ENCODE data around the gene HMGCS1.
A peak's percentile ranks its signal among the peaks of the same experiment; 100 is the strongest.

DNA sequence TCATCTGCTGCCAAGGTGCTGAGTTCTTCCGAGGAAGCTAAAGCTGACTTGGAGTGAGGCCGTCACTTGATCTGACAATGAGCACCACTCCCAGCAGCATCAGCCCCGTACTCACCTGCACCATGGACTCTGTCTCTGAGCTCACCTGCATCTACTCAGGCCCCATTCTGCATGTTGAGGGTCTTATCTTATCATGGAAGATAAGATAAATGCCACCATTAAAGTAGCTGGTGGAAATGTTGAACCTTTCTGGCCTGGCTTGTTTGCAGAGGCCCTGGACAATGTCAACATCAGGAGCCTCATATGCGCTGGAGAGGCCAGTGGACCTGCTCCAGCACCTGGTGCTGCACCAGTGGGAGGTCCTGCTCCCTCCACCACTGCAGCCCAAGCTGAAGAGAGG, 35.0 kb upstream of the HMGCS1 start:
- TF ChIP-seq, protein P1, sequence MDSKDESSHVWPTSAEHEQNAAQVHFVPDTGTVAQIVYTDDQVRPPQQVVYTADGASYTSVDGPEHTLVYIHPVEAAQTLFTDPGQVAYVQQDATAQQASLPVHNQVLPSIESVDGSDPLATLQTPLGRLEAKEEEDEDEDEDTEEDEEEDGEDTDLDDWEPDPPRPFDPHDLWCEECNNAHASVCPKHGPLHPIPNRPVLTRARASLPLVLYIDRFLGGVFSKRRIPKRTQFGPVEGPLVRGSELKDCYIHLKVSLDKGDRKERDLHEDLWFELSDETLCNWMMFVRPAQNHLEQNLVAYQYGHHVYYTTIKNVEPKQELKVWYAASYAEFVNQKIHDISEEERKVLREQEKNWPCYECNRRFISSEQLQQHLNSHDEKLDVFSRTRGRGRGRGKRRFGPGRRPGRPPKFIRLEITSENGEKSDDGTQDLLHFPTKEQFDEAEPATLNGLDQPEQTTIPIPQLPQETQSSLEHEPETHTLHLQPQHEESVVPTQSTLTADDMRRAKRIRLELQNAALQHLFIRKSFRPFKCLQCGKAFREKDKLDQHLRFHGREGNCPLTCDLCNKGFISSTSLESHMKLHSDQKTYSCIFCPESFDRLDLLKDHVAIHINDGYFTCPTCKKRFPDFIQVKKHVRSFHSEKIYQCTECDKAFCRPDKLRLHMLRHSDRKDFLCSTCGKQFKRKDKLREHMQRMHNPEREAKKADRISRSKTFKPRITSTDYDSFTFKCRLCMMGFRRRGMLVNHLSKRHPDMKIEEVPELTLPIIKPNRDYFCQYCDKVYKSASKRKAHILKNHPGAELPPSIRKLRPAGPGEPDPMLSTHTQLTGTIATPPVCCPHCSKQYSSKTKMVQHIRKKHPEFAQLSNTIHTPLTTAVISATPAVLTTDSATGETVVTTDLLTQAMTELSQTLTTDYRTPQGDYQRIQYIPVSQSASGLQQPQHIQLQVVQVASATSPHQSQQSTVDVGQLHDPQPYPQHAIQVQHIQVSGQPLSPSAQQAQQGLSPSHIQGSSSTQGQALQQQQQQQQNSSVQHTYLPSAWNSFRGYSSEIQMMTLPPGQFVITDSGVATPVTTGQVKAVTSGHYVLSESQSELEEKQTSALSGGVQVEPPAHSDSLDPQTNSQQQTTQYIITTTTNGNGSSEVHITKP (CRISPR knock-in tag; IDR thresholded peaks at IDR 0.05; ENCODE audit: low read depth), result no peak
- TF ChIP-seq, protein P2, sequence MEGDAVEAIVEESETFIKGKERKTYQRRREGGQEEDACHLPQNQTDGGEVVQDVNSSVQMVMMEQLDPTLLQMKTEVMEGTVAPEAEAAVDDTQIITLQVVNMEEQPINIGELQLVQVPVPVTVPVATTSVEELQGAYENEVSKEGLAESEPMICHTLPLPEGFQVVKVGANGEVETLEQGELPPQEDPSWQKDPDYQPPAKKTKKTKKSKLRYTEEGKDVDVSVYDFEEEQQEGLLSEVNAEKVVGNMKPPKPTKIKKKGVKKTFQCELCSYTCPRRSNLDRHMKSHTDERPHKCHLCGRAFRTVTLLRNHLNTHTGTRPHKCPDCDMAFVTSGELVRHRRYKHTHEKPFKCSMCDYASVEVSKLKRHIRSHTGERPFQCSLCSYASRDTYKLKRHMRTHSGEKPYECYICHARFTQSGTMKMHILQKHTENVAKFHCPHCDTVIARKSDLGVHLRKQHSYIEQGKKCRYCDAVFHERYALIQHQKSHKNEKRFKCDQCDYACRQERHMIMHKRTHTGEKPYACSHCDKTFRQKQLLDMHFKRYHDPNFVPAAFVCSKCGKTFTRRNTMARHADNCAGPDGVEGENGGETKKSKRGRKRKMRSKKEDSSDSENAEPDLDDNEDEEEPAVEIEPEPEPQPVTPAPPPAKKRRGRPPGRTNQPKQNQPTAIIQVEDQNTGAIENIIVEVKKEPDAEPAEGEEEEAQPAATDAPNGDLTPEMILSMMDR (CRISPR knock-in tag; IDR thresholded peaks at IDR 0.05), result no peak
- TF ChIP-seq, protein P3, sequence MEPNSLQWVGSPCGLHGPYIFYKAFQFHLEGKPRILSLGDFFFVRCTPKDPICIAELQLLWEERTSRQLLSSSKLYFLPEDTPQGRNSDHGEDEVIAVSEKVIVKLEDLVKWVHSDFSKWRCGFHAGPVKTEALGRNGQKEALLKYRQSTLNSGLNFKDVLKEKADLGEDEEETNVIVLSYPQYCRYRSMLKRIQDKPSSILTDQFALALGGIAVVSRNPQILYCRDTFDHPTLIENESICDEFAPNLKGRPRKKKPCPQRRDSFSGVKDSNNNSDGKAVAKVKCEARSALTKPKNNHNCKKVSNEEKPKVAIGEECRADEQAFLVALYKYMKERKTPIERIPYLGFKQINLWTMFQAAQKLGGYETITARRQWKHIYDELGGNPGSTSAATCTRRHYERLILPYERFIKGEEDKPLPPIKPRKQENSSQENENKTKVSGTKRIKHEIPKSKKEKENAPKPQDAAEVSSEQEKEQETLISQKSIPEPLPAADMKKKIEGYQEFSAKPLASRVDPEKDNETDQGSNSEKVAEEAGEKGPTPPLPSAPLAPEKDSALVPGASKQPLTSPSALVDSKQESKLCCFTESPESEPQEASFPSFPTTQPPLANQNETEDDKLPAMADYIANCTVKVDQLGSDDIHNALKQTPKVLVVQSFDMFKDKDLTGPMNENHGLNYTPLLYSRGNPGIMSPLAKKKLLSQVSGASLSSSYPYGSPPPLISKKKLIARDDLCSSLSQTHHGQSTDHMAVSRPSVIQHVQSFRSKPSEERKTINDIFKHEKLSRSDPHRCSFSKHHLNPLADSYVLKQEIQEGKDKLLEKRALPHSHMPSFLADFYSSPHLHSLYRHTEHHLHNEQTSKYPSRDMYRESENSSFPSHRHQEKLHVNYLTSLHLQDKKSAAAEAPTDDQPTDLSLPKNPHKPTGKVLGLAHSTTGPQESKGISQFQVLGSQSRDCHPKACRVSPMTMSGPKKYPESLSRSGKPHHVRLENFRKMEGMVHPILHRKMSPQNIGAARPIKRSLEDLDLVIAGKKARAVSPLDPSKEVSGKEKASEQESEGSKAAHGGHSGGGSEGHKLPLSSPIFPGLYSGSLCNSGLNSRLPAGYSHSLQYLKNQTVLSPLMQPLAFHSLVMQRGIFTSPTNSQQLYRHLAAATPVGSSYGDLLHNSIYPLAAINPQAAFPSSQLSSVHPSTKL (CRISPR knock-in tag; IDR thresholded peaks at IDR 0.05), result no peak
- TF ChIP-seq ZFP62 (CRISPR knock-in tag; IDR thresholded peaks at IDR 0.05) (no peak), ZNF746 (CRISPR knock-in tag; IDR thresholded peaks at IDR 0.05) (no peak), ZEB1 (IDR thresholded peaks at IDR 0.05; ENCODE audit: insufficient replicate concordance, low read depth) (peak; percentile 87)
